CD4-positive, alpha-beta memory T cell (primary cell): ENCODE measurements around the gene SNX13. TPM values are rescaled to one million over a fixed set of nuclear protein-coding genes. Genes with fewer than 3 reads are reported as not detected.

Source experiments
- CTCF ChIA-PET: fragments of 350-600 bp; sonication (Branson Sonifier 250); formaldehyde crosslinking; loops from one replicate; lab custom pipeline; 2021; ENCODE audit warnings: inconsistent platforms; ENCODE audit not compliant: partially characterized antibody; lab: Charles Lee
- POLR2A ChIA-PET: fragments of 350-600 bp; sonication (Branson Sonifier 250); formaldehyde crosslinking; loops from one replicate; lab custom pipeline; 2021; ENCODE audit not compliant: partially characterized antibody; lab: Charles Lee
- DNase-seq, 5 donors: peaks; one replicate each; pipeline versions ENCODE4 v3.0.0 to v3.0.0-alpha.2; 2020 to 2022; ENCODE audit warnings: mixed read lengths in 1 of 5
- H3K27ac ChIP-seq: one replicate; pipeline ENCODE4 v1.7.0; 2013; ENCODE audit warnings: low read depth, low read length
- H3K27me3 ChIP-seq: 2 replicates; pipeline ENCODE4 v1.7.0; 2013; ENCODE audit warnings: mild to moderate bottlenecking, low read length, moderate library complexity; ENCODE audit not compliant: insufficient read depth
- H3K36me3 ChIP-seq: 2 replicates; pipeline ENCODE4 v1.7.0; 2013; ENCODE audit warnings: mild to moderate bottlenecking, low read length, moderate library complexity; ENCODE audit not compliant: insufficient read depth
- H3K4me1 ChIP-seq: 2 replicates; pipeline ENCODE4 v1.7.0; 2013; ENCODE audit warnings: mild to moderate bottlenecking, low read length, moderate library complexity; ENCODE audit not compliant: insufficient read depth
- H3K4me3 ChIP-seq, 2 donors: one replicate each; pipeline ENCODE4 v1.7.0; 2013; ENCODE audit warnings: low read length in 2 of 2, mild to moderate bottlenecking in 1 of 2
- H3K9me3 ChIP-seq, 2 donors: one replicate each; pipeline ENCODE4 v1.7.0; 2013; ENCODE audit warnings: low read length in 2 of 2, control low read depth in 1 of 2; ENCODE audit not compliant: control insufficient read depth in 1 of 2
- H3K27ac Mint-ChIP-seq, 7 donors: one replicate each; pipeline ENCODE4 v1.8.0; 2020 to 2021; ENCODE audit warnings: mixed read lengths in 7 of 7, mild to moderate bottlenecking in 6 of 7, inconsistent platforms in 3 of 7, moderate library complexity in 3 of 7
- H3K27me3 Mint-ChIP-seq, 2 donors: one replicate each; pipeline ENCODE4 v1.8.0; 2020 to 2021; ENCODE audit warnings: mixed read lengths in 2 of 2
- H3K36me3 Mint-ChIP-seq, 2 donors: one replicate each; pipeline ENCODE4 v1.8.0; 2020 to 2021; ENCODE audit warnings: mixed read lengths in 2 of 2, inconsistent platforms in 1 of 2, mild to moderate bottlenecking in 1 of 2
- H3K4me1 Mint-ChIP-seq, 4 donors: one replicate each; pipeline ENCODE4 v1.8.0; 2020 to 2021; ENCODE audit warnings: mixed read lengths in 4 of 4, mild to moderate bottlenecking in 1 of 4
- H3K4me3 Mint-ChIP-seq, 8 donors: one replicate each; pipeline ENCODE4 v1.8.0; 2020 to 2021; ENCODE audit warnings: mixed read lengths in 8 of 8, mild to moderate bottlenecking in 7 of 8, moderate library complexity in 6 of 8, inconsistent platforms in 3 of 8
- H3K9me3 Mint-ChIP-seq, 8 donors: one replicate each; pipeline ENCODE4 v1.8.0; 2020 to 2021; ENCODE audit warnings: mixed read lengths in 8 of 8, mild to moderate bottlenecking in 5 of 8, inconsistent platforms in 3 of 8, moderate library complexity in 1 of 8
- intact Hi-C: fragments of 100-400 bp; cut with micrococcal nuclease; formaldehyde crosslinking; loops from one replicate; pipeline ENCODE4 v1.15.1; 2023
- polyA plus RNA-seq, 2 donors: library from polyadenylated mRNA; unstranded; fragments of 300-500 nt; fragmentation: Illumina TruSeq; gene quantifications; one replicate each; pipeline ENCODE4 v1.2.3, GENCODE V29; 2021
- total RNA-seq, 2 experiments: library from RNA; stranded (reverse); gene quantifications; one replicate each; pipeline ENCODE4 v1.2.3, GENCODE V29; 2021

Gene SNX13
- total and polyA plus RNA-seq, 4 experiments from 2014 or later, result 10.1 to 36.0 (median 24.2) TPM

DNA sequence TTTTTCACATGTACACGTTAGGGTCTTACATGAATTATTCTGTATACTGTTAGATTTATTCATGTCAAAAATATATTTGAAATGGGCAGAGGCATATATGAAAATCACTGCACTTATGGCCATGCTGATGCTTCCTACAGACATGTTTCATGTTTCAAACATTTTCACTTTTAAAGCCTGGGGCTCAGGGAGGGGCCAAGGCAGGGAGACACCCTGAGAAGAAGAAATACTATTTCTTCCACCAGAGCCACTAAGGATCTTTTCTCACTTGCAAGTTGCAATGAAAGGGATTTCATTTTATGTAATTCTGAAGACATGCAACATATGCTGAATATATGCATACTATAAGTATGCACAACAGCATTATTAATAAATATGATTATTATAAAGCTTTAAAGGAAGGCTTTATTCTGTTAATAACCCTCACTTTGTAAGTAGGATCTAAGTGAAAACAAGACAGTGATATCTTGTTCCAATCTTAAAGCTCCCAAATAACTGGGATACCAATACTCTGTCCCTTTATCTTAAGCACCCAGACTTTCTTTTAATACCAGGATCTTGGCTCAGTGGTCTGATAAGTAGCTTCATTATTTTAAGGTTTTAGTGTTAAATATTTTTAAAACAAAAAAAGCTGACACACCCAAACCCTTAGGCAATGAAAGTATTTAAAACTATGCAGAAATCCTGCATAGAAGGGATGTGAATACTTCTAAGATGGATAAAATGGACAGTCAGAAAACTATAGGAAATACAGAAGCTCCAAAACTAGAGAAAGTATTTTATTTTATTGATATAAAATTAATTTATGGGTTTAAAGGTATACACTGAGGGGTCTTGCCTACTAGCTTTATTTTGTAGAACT, 148.0 kb downstream of the SNX13 start:
- no peaks in the 10 kb centered on the region for H3K27me3 ChIP-seq
- no peaks in the 10 kb centered on the region for H3K4me1 ChIP-seq
- ChIA-PET POLR2A (no interaction called here), CTCF (no interaction called here)
- no peaks in the 10 kb centered on the region for H3K9me3 Mint-ChIP-seq
- peaks cover 35 to 44% of the 10 kb centered on the region in 2 donors for H3K36me3 Mint-ChIP-seq
- no peak for DNase-seq
- intact Hi-C loops, result no loop called here
- H3K4me3 Mint-ChIP-seq, result no peak overlapping the region
- H3K27ac ChIP-seq, result no peak overlapping the region
- no peaks in the 10 kb centered on the region for H3K4me1 Mint-ChIP-seq
- H3K36me3 ChIP-seq, result peaks cover 6% of the 10 kb centered on the region
- no peak overlapping the region for H3K27ac Mint-ChIP-seq
- H3K27me3 Mint-ChIP-seq, result no peaks in the 10 kb centered on the region
- H3K9me3 ChIP-seq, result no peaks in the 10 kb centered on the region
- H3K4me3 ChIP-seq, result no peak overlapping the region

DNA sequence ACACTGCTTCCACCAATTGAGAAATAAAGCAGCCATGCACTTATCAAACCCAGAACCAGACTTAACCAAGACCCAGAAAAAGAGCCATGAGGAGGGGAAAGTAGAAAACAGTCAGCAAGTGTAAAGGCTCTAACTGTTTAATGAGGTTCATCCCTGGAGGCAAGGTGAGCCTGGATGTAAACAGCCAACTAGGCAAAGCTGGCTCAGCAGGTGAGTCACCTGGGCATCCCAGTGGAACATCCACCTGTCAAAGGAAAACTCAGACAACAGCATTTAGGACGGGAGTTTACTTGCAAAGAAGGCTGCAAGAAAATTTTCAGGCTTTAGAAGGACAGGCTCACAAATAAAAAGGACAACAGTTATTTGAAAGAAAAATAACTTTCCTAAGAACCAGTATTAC, 153.0 kb downstream of the SNX13 start:
- Histone ChIP-seq H3K4me3 (no peak overlapping the region), H3K36me3 (no peaks in the 10 kb centered on the region), H3K4me1 (no peaks in the 10 kb centered on the region), H3K27ac (no peak overlapping the region), H3K9me3 (no peaks in the 10 kb centered on the region), H3K27me3 (no peaks in the 10 kb centered on the region)
- CTCF ChIA-PET, result interaction anchor here (2.8 kb wide), 1 partner anchor 17 kb away, joined by 8 read pairs; no protein-coding TSS in a partner anchor
- POLR2A ChIA-PET, result no interaction called here
- DNase-seq, result no peak
- H3K27ac Mint-ChIP-seq, result no peak overlapping the region
- H3K27me3 Mint-ChIP-seq, result no peaks in the 10 kb centered on the region
- H3K4me3 Mint-ChIP-seq, result no peak overlapping the region
- peaks cover 2 to 13% of the 10 kb centered on the region in 2 donors for H3K36me3 Mint-ChIP-seq
- H3K9me3 Mint-ChIP-seq, result no peaks in the 10 kb centered on the region
- intact Hi-C loops, result no loop called here
- H3K4me1 Mint-ChIP-seq, result no peaks in the 10 kb centered on the region

DNA sequence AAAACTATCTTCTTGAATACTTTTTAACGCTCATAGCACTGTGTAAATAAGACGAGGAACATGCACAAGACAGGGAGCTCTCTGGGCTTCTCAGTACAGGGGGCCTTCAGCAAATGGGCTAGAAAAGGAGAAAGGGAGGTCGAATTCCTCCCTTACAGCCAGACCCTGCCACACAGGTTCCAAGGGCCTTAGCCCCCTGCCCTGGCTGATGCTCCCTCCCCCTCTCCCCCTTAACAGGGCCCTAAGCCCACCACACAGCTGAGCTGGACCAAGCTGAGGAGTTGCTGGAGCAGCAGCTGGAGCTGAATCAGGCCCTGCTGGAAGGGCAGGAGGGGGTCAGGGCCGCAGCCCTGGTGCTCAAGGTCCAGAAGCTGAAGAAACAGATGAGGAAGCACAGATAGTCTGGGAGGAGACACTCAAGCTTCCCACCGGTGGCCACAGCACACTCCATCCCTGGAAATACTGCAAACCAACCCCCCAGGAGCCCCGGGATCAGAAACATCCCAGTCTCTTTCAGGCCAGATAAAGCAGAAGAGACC, 153.9 kb downstream of the SNX13 start:
- no peak overlapping the region for H3K27ac Mint-ChIP-seq
- H3K4me3 Mint-ChIP-seq, result no peak overlapping the region
- peaks cover 2 to 13% of the 10 kb centered on the region in 2 donors for H3K36me3 Mint-ChIP-seq
- intact Hi-C loops, result no loop called here
- no peaks in the 10 kb centered on the region for H3K9me3 Mint-ChIP-seq
- Histone ChIP-seq H3K9me3 (no peaks in the 10 kb centered on the region), H3K27ac (no peak overlapping the region), H3K4me1 (no peaks in the 10 kb centered on the region), H3K4me3 (no peak overlapping the region), H3K27me3 (no peaks in the 10 kb centered on the region), H3K36me3 (no peaks in the 10 kb centered on the region)
- no peaks in the 10 kb centered on the region for H3K4me1 Mint-ChIP-seq
- CTCF ChIA-PET, result interaction anchor here (1.6 to 2.8 kb wide), 2 partner anchors 14 to 16 kb away, joined by 6 to 8 read pairs; no protein-coding TSS in a partner anchor
- POLR2A ChIA-PET, result no interaction called here
- peak in 1 of 5 donors; percentile 32 for DNase-seq
- H3K27me3 Mint-ChIP-seq, result no peaks in the 10 kb centered on the region

DNA sequence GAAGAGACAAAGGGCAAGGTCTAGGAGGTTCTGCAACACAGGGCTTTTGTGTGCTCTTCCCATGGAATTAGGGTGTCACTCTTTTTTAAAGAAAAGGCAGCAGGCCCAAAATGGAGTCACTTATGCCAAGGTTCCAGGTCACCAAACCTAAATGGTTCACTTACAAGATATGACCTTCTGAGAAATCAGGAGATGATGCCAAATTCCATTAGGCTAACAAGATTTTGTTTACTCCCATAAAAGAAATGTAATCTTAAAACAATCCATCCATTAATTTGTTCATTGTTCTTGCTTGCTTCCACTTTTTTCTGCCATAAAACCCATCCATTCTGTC, 158.1 kb downstream of the SNX13 start:
- H3K27me3 ChIP-seq, result no peaks in the 10 kb centered on the region
- ChIA-PET POLR2A (no interaction called here), CTCF (interaction anchor here (1.3 kb wide), 1 partner anchor 12 kb away, joined by 3 read pairs; no protein-coding TSS in a partner anchor)
- DNase-seq, result no peak
- intact Hi-C loops, result no loop called here
- no peaks in the 10 kb centered on the region for H3K9me3 ChIP-seq
- no peaks in the 10 kb centered on the region for H3K4me1 Mint-ChIP-seq
- H3K27ac Mint-ChIP-seq, result no peak overlapping the region
- H3K27me3 Mint-ChIP-seq, result no peaks in the 10 kb centered on the region
- no peak overlapping the region for H3K27ac ChIP-seq
- H3K36me3 ChIP-seq, result no peaks in the 10 kb centered on the region
- no peak overlapping the region for H3K4me3 ChIP-seq
- H3K36me3 Mint-ChIP-seq, result peaks cover 0 to 5% of the 10 kb centered on the region in 2 donors
- H3K4me3 Mint-ChIP-seq, result no peak overlapping the region
- H3K9me3 Mint-ChIP-seq, result no peaks in the 10 kb centered on the region
- no peaks in the 10 kb centered on the region for H3K4me1 ChIP-seq

DNA sequence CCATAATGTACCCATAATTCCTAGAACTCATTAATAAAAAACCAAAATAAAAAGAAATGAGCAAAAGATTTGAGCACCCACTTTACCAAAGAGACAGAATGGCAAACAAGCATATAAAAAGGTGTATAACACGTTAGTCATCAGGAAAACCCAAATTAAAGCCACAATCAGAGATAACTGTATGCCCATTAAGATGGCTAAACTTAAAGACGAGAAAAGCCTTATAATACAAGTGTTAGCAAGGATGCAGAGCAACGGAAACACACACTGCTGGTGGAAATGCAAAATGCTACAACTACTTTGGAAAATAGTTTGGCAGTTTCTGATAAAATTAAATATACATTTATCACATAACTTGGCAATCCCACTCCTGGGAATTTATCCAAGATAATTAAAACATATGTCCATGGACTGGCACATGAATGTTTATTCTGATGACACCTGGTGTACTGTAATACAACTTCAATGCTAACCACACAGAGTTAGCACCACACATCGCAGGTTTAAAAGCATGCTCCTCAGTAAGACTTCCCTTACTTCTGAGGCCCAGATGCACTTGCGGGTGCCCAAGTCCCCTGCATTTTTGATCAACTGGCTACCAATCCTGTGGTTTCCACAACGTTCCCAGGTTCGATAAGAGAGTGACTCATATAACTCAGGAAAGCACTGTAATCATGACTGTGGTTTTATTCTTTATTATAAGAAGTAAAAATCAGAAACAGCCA, 158.6 kb downstream of the SNX13 start:
- Mint-ChIP-seq H3K27ac (peak overlapping the region in 1 of 7 donors; percentile 69), H3K9me3 (no peaks in the 10 kb centered on the region), H3K36me3 (peaks cover 0 to 5% of the 10 kb centered on the region in 2 donors), H3K27me3 (no peaks in the 10 kb centered on the region), H3K4me3 (no peak overlapping the region), H3K4me1 (no peaks in the 10 kb centered on the region)
- no peak overlapping the region for H3K27ac ChIP-seq
- ChIA-PET POLR2A (no interaction called here), CTCF (interaction anchor here (1.3 to 1.7 kb wide), 2 partner anchors 12 kb away, joined by 3 to 4 read pairs; no protein-coding TSS in a partner anchor)
- no peak for DNase-seq
- no peaks in the 10 kb centered on the region for H3K9me3 ChIP-seq
- H3K4me1 ChIP-seq, result no peaks in the 10 kb centered on the region
- no peaks in the 10 kb centered on the region for H3K27me3 ChIP-seq
- intact Hi-C loops, result no loop called here
- no peak overlapping the region for H3K4me3 ChIP-seq
- no peaks in the 10 kb centered on the region for H3K36me3 ChIP-seq

DNA sequence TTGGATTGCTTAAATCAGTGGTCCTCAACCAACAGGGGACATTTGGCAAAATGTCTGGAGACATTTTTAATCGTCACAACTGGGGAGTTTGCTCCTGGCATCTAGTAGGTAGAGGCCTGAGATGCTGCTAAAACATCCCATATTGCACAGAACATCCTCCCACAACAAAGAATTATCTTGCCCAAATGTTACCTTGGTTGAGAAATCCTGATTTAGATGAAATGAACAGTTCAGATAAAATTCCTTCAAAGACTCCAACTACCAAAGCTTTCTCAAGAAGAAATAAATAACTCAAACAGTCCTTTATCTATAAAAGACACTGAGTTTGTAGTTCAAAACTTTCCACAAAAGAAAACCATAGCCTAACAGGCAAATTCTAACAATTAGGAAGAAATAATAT, 160.9 kb downstream of the SNX13 start:
- no peaks in the 10 kb centered on the region for H3K27me3 ChIP-seq
- Mint-ChIP-seq H3K36me3 (no peaks in the 10 kb centered on the region), H3K9me3 (no peaks in the 10 kb centered on the region), H3K27me3 (no peaks in the 10 kb centered on the region), H3K27ac (no peak overlapping the region), H3K4me1 (no peaks in the 10 kb centered on the region), H3K4me3 (no peak overlapping the region)
- no peak for DNase-seq
- H3K36me3 ChIP-seq, result no peaks in the 10 kb centered on the region
- intact Hi-C loops, result no loop called here
- H3K9me3 ChIP-seq, result no peaks in the 10 kb centered on the region
- no peaks in the 10 kb centered on the region for H3K4me1 ChIP-seq
- POLR2A ChIA-PET, result no interaction called here
- H3K27ac ChIP-seq, result no peak overlapping the region
- CTCF ChIA-PET, result interaction anchor here (1.0 kb wide), 1 partner anchor 8 kb away, joined by 3 read pairs; no protein-coding TSS in a partner anchor
- H3K4me3 ChIP-seq, result no peak overlapping the region

DNA sequence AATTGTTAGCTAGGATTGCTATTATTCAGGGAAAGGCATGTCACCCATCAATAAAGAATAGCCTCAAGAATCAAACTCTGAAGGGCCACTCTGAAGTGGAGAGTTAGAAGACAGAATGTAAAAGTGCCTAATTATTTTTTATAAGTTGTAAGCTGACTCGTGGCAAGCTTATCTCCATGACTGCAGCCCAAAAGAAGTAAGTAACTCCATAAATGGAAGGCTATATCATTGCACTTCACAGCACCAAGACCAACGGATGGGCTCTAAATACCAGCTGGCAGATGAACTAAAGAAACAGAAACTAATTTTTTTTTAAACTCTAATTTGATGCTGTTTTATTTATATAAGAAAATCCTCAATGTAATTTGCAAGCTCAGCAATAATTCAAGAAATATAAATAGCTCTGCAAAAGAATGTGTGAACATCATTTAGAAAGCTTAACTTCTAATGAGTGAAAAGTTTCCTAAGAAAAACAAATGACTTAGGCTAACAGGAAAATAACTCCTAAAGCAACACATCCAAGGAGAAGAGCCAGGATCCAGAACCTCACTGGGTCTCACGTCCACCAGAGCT, 165.5 kb downstream of the SNX13 start:
- H3K4me1 ChIP-seq, result no peaks in the 10 kb centered on the region
- no peak overlapping the region for H3K27ac Mint-ChIP-seq
- H3K4me1 Mint-ChIP-seq, result peaks cover 0 to 1% (median 0%) of the 10 kb centered on the region in 4 donors
- no peaks in the 10 kb centered on the region for H3K27me3 Mint-ChIP-seq
- H3K4me3 Mint-ChIP-seq, result no peak overlapping the region
- DNase-seq, result no peak
- no peaks in the 10 kb centered on the region for H3K36me3 ChIP-seq
- ChIA-PET CTCF (no interaction called here), POLR2A (no interaction called here)
- H3K4me3 ChIP-seq, result no peak overlapping the region
- H3K9me3 Mint-ChIP-seq, result no peaks in the 10 kb centered on the region
- H3K9me3 ChIP-seq, result no peaks in the 10 kb centered on the region
- no peaks in the 10 kb centered on the region for H3K36me3 Mint-ChIP-seq
- intact Hi-C loops, result loop anchor here (5.0 kb wide), 1 partner anchor 1892 kb away; no protein-coding TSS in a partner anchor
- H3K27me3 ChIP-seq, result no peaks in the 10 kb centered on the region
- H3K27ac ChIP-seq, result no peak overlapping the region
